Measurements from ENCODE around the gene LAMC3. TPM values are rescaled to one million over a fixed set of nuclear protein-coding genes. Genes with fewer than 3 reads are reported as not detected.

Gene LAMC3
- total RNA-seq, 1 donor from 2014 or later = 30.1 TPM

DNA sequence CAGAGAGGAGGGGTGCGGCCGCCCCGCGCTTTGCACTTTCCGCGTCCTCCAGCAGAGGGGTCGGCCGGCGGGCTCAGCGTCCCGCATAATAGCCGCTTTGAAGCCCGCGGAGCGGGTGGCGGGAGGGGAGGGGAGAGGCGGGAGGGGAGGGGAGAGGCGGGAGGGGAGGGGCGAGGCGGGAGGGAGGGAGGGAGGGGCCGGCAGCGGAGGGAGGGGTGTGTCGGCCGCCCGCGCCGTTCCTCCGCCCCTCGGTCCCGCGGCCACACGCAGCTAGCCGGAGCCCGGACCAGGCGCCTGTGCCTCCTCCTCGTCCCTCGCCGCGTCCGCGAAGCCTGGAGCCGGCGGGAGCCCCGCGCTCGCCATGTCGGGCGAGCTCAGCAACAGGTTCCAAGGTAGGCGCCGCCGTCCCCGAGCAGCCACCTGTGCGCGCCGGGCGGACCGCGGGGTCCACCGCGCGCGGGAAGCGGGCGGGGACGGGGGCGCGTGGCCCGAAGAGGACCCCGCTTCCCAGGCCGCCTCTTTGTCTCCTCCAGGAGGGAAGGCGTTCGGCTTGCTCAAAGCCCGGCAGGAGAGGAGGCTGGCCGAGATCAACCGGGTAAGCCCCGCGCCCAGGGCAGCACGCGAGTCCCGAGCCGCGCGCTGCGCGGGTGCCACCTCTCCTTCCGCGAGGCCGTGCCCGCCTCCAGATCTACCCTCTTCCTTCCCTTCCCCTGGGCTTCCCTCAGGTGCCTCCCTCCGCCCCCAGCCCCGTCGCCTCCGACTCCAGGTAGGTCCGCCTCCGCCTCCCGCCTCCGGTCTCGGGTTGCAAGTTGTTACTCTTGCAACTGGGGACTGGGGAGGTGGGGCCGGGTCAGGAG lies 87.5 kb downstream of the LAMC3 start, which contains the start of gene AIF1L:
TSS of gene AIF1L (plus strand) at position 263 of the 857 bp plus-strand sequence. CDS start at position 362, 99 bp downstream.
- Mint-ChIP-seq H3K36me3 (ENCODE audit: low read depth, unreplicated experiment) (peaks cover 4% of the 10 kb centered on the region), H3K4me1 (ENCODE audit: unreplicated experiment) (peaks cover 11% of the 10 kb centered on the region), H3K9me3 (ENCODE audit: unreplicated experiment) (no peaks in the 10 kb centered on the region), H3K27ac (ENCODE audit: unreplicated experiment) (peak within 1 kb of the TSS; percentile 85), H3K4me3 (ENCODE audit: unreplicated experiment) (peak within 1 kb of the TSS; percentile 92), H3K27me3 (ENCODE audit: unreplicated experiment) (peaks cover 16% of the 10 kb centered on the region)
- TF ChIP-seq, protein P1, sequence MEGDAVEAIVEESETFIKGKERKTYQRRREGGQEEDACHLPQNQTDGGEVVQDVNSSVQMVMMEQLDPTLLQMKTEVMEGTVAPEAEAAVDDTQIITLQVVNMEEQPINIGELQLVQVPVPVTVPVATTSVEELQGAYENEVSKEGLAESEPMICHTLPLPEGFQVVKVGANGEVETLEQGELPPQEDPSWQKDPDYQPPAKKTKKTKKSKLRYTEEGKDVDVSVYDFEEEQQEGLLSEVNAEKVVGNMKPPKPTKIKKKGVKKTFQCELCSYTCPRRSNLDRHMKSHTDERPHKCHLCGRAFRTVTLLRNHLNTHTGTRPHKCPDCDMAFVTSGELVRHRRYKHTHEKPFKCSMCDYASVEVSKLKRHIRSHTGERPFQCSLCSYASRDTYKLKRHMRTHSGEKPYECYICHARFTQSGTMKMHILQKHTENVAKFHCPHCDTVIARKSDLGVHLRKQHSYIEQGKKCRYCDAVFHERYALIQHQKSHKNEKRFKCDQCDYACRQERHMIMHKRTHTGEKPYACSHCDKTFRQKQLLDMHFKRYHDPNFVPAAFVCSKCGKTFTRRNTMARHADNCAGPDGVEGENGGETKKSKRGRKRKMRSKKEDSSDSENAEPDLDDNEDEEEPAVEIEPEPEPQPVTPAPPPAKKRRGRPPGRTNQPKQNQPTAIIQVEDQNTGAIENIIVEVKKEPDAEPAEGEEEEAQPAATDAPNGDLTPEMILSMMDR (IDR thresholded peaks at IDR 0.05; ENCODE audit: unreplicated experiment) = no peak
- DNase-seq (ENCODE audit: low spot score) = peak; percentile 65

DNA sequence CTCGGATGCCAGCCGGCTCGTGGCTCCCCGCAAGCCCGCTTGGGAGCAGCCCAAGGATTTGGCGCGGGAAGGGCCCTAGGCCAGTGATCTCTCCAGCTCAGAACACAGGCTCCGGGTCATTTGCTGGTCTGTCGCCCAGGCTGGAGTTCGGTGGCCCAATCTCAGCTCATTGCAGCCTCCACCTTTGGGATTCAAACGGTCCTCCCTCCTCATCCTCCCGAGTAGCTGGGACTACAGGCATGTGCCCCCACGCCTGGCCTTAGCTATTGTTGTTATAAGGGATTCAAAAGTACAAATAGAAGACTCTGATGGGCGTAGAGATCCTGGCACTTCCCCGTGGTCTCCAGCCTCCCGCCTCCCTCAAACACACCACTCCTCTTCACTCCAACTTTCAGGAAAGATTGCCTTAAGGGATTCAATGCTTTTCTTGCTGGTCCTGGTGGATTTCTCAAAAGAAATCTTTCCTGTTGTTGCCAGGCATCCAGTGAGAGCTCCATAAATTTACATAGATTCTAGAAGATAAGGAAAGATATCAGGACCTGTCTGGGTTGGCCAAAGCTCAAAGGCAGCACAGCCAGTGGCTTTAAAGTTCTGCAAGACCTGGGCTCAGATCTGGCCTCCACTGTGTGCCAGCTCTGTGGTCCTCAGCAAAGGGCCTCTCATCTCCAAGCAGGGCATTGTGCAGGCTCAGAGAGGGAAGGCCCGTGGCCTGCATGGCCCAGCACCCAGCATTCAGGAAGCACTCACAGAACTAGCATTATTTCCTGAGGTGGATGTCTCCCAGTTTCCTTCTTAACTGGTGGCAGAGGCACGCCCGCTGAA lies 88.4 kb downstream of the LAMC3 start:
- Mint-ChIP-seq H3K4me1 (ENCODE audit: unreplicated experiment) (peaks cover 11% of the 10 kb centered on the region), H3K27ac (ENCODE audit: unreplicated experiment) (peak overlapping the region; percentile 85), H3K9me3 (ENCODE audit: unreplicated experiment) (no peaks in the 10 kb centered on the region), H3K36me3 (ENCODE audit: low read depth, unreplicated experiment) (peaks cover 4% of the 10 kb centered on the region), H3K27me3 (ENCODE audit: unreplicated experiment) (peaks cover 16% of the 10 kb centered on the region), H3K4me3 (ENCODE audit: unreplicated experiment) (peak overlapping the region; percentile 92)
- TF ChIP-seq, protein P1 (IDR thresholded peaks at IDR 0.05; ENCODE audit: unreplicated experiment) = no peak
- DNase-seq (ENCODE audit: low spot score) = no peak

DNA sequence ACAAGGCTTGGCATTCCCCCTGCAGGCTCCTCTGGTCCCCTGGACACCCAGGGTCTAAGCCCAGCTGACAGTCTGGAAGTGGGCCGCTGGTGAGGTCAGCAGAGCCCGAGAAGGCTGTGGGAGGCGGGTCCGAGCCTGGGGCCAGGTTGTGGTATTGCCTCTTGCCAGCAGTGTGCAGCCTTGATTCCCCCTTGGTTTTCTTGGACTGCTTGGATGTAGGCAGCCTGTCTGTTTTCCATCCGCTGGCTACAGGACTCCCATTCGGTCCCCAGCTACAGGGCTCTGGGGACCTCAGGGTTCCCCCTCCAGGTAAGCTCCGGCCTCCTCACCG lies 88.9 kb downstream of the LAMC3 start:
- Mint-ChIP-seq H3K4me3 (ENCODE audit: unreplicated experiment) (no peak overlapping the region), H3K27me3 (ENCODE audit: unreplicated experiment) (peaks cover 16% of the 10 kb centered on the region), H3K27ac (ENCODE audit: unreplicated experiment) (no peak overlapping the region), H3K36me3 (ENCODE audit: low read depth, unreplicated experiment) (peaks cover 4% of the 10 kb centered on the region), H3K9me3 (ENCODE audit: unreplicated experiment) (no peaks in the 10 kb centered on the region), H3K4me1 (ENCODE audit: unreplicated experiment) (peaks cover 11% of the 10 kb centered on the region)
- TF ChIP-seq, protein P1 (IDR thresholded peaks at IDR 0.05; ENCODE audit: unreplicated experiment) = no peak
- no peak for DNase-seq (ENCODE audit: low spot score)

DNA sequence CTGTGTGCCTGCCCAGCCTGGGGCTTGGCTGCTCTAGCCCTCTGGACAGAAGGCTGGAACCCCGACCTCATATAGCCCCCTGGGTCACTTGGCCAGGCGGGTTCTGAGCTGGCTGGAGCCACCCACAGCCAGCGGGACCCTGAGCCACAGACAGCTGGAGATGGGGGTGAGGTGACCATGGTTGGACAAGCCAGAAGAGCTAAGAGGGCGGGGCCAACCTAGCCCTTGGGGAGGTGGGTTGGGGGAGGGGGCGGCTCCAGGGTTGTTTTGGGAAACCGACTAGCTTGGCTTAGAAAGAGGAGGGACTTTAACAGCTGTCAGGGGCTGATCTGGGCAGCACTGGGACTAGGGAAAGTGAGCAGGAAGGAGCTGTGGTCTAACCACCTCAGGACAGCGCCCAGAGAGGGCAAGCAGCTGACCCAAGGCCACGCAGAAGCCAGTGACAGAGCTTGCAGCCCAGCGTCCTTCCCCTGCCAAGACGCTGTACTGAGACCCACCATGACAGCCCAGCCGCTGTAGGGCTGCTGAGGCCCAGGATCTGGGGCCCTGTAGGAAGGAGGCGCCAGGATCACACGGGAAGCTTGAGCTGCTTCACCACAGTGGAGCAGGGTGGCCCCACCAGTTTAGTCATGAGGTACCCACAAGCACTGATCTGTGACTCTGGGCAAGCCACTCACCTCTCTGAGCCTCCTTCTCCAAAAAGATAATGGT lies 89.6 kb downstream of the LAMC3 start:
- H3K4me3 Mint-ChIP-seq (ENCODE audit: unreplicated experiment) = no peak overlapping the region
- peaks cover 11% of the 10 kb centered on the region for H3K4me1 Mint-ChIP-seq (ENCODE audit: unreplicated experiment)
- H3K36me3 Mint-ChIP-seq (ENCODE audit: low read depth, unreplicated experiment) = peaks cover 4% of the 10 kb centered on the region
- no peak overlapping the region for H3K27ac Mint-ChIP-seq (ENCODE audit: unreplicated experiment)
- no peaks in the 10 kb centered on the region for H3K9me3 Mint-ChIP-seq (ENCODE audit: unreplicated experiment)
- H3K27me3 Mint-ChIP-seq (ENCODE audit: unreplicated experiment) = peaks cover 17% of the 10 kb centered on the region
- no peak for DNase-seq (ENCODE audit: low spot score)
- TF ChIP-seq, protein P1 (IDR thresholded peaks at IDR 0.05; ENCODE audit: unreplicated experiment) = no peak
